Keratinocyte (primary cell): ENCODE results near the gene FCRL3. TPM values are rescaled to one million over a fixed set of nuclear protein-coding genes. Genes with fewer than 3 reads are reported as not detected.

Experiments
- DNase-seq: peaks from one replicate; pipeline ENCODE4 v3.0.0-alpha.2; 2011; ENCODE audit warnings: low read depth, missing footprints, low spot score
- FAIRE-seq: peaks from 2 replicates; lab custom pipeline; 2011; peaks lifted over from hg19 to GRCh38; lab: Jason Lieb, UNC
- H2AFZ ChIP-seq: 2 replicates; pipeline ENCODE4 v1.6.0; 2012; ENCODE audit warnings: low read length, control low read depth, inconsistent platforms; ENCODE audit not compliant: control insufficient read depth
- H3K27ac ChIP-seq: 2 replicates; pipeline ENCODE4 v1.5.1; 2011; ENCODE audit warnings: low read length; ENCODE audit not compliant: control insufficient read depth, insufficient read depth
- H3K27me3 ChIP-seq: 3 replicates; pipeline ENCODE4 v1.6.0; 2011; ENCODE audit warnings: low read length; ENCODE audit not compliant: control insufficient read depth, insufficient read depth; ENCODE audit errors: extremely low read depth
- H3K36me3 ChIP-seq, 2 experiments: 2 replicates in 1 of 2; 3 replicates in 1 of 2; pipeline ENCODE4 v1.5.1; 2011; ENCODE audit warnings: low read length in 2 of 2, mild to moderate bottlenecking in 1 of 2; ENCODE audit not compliant: control insufficient read depth in 2 of 2, insufficient read depth in 2 of 2; ENCODE audit errors: extremely low read depth in 1 of 2
- H3K4me1 ChIP-seq: 3 replicates; pipeline ENCODE4 v1.5.1; 2011; ENCODE audit warnings: low read length; ENCODE audit not compliant: control insufficient read depth, insufficient read depth; ENCODE audit errors: extremely low read depth
- H3K4me2 ChIP-seq: 3 replicates; pipeline ENCODE4 v1.6.0; 2011; ENCODE audit warnings: low read depth, low read length; ENCODE audit not compliant: control insufficient read depth, insufficient read depth; ENCODE audit errors: extremely low read depth
- H3K4me3 ChIP-seq, 3 experiments: fragments of 200-600 bp in 1 of 3; sonication (generic) in 1 of 3; 2 replicates in 2 of 3; 3 replicates in 1 of 3; pipeline ENCODE4 v1.5.1; 2011 to 2016; ENCODE audit warnings: low read length in 3 of 3, mild to moderate bottlenecking in 3 of 3, control low read depth in 2 of 3, inconsistent platforms in 1 of 3, low read depth in 1 of 3, mixed read lengths in 1 of 3, mixed run types in 1 of 3, moderate library complexity in 1 of 3; ENCODE audit not compliant: control insufficient read depth in 2 of 3, insufficient read depth in 2 of 3; ENCODE audit errors: extremely low read depth in 1 of 3
- H3K79me2 ChIP-seq: 2 replicates; pipeline ENCODE4 v1.6.0; 2012; ENCODE audit warnings: low read length; ENCODE audit not compliant: control insufficient read depth, insufficient read depth
- H3K9ac ChIP-seq: 3 replicates; pipeline ENCODE4 v1.6.0; 2011; ENCODE audit warnings: low read length; ENCODE audit not compliant: control insufficient read depth, insufficient read depth; ENCODE audit errors: extremely low read depth
- H3K9me1 ChIP-seq: 3 replicates; pipeline ENCODE4 v1.6.0; 2011; ENCODE audit warnings: low read length; ENCODE audit not compliant: control insufficient read depth, insufficient read depth; ENCODE audit errors: extremely low read depth
- H3K9me3 ChIP-seq: 2 replicates; pipeline ENCODE4 v1.5.1; 2012; ENCODE audit warnings: low read depth, low read length; ENCODE audit not compliant: control insufficient read depth
- H4K20me1 ChIP-seq: 3 replicates; pipeline ENCODE4 v1.6.0; 2011; ENCODE audit warnings: low read length; ENCODE audit not compliant: control insufficient read depth, insufficient read depth; ENCODE audit errors: extremely low read depth
- CTCF ChIP-seq, 3 experiments: IDR thresholded peaks in 1 of 3; conservative IDR thresholded peaks in 1 of 3; optimal IDR thresholded peaks in 1 of 3; 2 replicates in 2 of 3; 3 replicates in 1 of 3; pipeline versions ENCODE3 to v1.5.1; 2011; ENCODE audit warnings: low read length in 3 of 3, mild to moderate bottlenecking in 3 of 3, moderate library complexity in 2 of 3, control low read depth in 1 of 3, inconsistent platforms in 1 of 3; ENCODE audit not compliant: insufficient read depth in 2 of 3; ENCODE audit errors: extremely low read depth in 1 of 3
- EZH2 ChIP-seq: IDR thresholded peaks from one replicate; pipeline ENCODE4 v1.6.1; 2012; ENCODE audit warnings: inconsistent platforms, mild to moderate bottlenecking, low read length, moderate library complexity
- dilution Hi-C: fragments of 300-500 bp; cut with MboI; formaldehyde crosslinking; loops from one replicate; pipeline ENCODE4 v1.7.0; 2020; ENCODE audit warnings: low sequenced_read_pairs; ENCODE audit not compliant: extremely low pct_ligation_motif_present
- polyA plus RNA-seq, 5 experiments: library from polyadenylated mRNA; depleted of rRNA in 3 of 5; stranded (reverse) in 3 of 5; stranded (forward) in 1 of 5; unstranded in 1 of 5; fragments of >200 nt; gene quantifications; 1 replicate in 1 of 5; 2 replicates in 3 of 5; 3 replicates in 1 of 5; pipeline versions ENCODE4 v1.2.1 to v1.2.3, GENCODE V29; 2011 to 2012; ENCODE audit warnings: missing spikeins in 2 of 5, low read depth in 1 of 5, low replicate concordance in 1 of 5

Gene FCRL3
- polyA plus RNA-seq, 1 donor (not counting 4 experiments of a cell fraction or from before 2014, with no cell fraction given): not detected

GRCh38 chr1:157652859-157653493 is 47.6 kb downstream of the FCRL3 start:
- Histone ChIP-seq H4K20me1 (no peaks in the 10 kb centered on the region), H3K9me3 (no peaks in the 10 kb centered on the region), H3K79me2 (no peaks in the 10 kb centered on the region), H3K4me2 (no peak overlapping the region), H3K4me1 (no peaks in the 10 kb centered on the region), H3K4me3 (no peak overlapping the region), H3K9me1 (no peaks in the 10 kb centered on the region), H3K27me3 (no peaks in the 10 kb centered on the region), H3K36me3 (no peaks in the 10 kb centered on the region), H3K9ac (no peak overlapping the region), H3K27ac (no peak overlapping the region), H2AFZ (no peak overlapping the region)
- no peak for DNase-seq
- dilution Hi-C loops: no loop called here
- TF ChIP-seq EZH2 (no peak), CTCF (optimal IDR thresholded peaks at IDR 0.05 in 1 of 3, IDR thresholded peaks at IDR 0.05 in 1 of 3, conservative IDR thresholded peaks at IDR 0.05 in 1 of 3; ENCODE audit: extremely low read depth in 1 of 3, insufficient read depth in 2 of 3, low read length in 3 of 3) (no peak)
- no peak for FAIRE-seq

GRCh38 chr1:157648317-157648716 is 52.3 kb downstream of the FCRL3 start:
- dilution Hi-C loops: no loop called here
- Histone ChIP-seq H3K9me1 (no peaks in the 10 kb centered on the region), H3K9ac (no peak overlapping the region), H2AFZ (no peak overlapping the region), H3K4me1 (no peaks in the 10 kb centered on the region), H3K4me2 (no peak overlapping the region), H3K27ac (no peak overlapping the region), H3K4me3 (no peak overlapping the region), H3K27me3 (no peaks in the 10 kb centered on the region), H3K36me3 (no peaks in the 10 kb centered on the region), H4K20me1 (no peaks in the 10 kb centered on the region), H3K9me3 (no peaks in the 10 kb centered on the region), H3K79me2 (no peaks in the 10 kb centered on the region)
- DNase-seq (no peak), FAIRE-seq (no peak)
- no peak for TF ChIP-seq EZH2
- TF ChIP-seq CTCF (optimal IDR thresholded peaks at IDR 0.05 in 1 of 3, IDR thresholded peaks at IDR 0.05 in 1 of 3, conservative IDR thresholded peaks at IDR 0.05 in 1 of 3; ENCODE audit: extremely low read depth in 1 of 3, insufficient read depth in 2 of 3, low read length in 3 of 3): no peak
